Kidney epithelial cell (primary cell): ENCODE data around the gene ABCC1. TPM values are rescaled to one million over a fixed set of nuclear protein-coding genes. Genes with fewer than 3 reads are reported as not detected.
A peak's percentile ranks its signal among the peaks of the same experiment; 100 is the strongest.

Experiments used
- DNase-seq: peaks from one replicate; pipeline ENCODE4 v3.0.0-alpha.2; 2010; ENCODE audit warnings: low read depth
- H3K27me3 ChIP-seq: 2 replicates; pipeline ENCODE4 v1.6.0; 2011; ENCODE audit warnings: low read length; ENCODE audit not compliant: control insufficient read depth, insufficient read depth
- H3K36me3 ChIP-seq: 2 replicates; pipeline ENCODE4 v1.5.1; 2011; ENCODE audit warnings: low read length; ENCODE audit not compliant: control insufficient read depth, insufficient read depth
- H3K4me3 ChIP-seq: 2 replicates; pipeline ENCODE4 v1.5.1; 2011; ENCODE audit warnings: low read depth, mild to moderate bottlenecking, control low read depth, low read length
- total RNA-seq: library from RNA; depleted of rRNA; stranded (reverse); fragments of >200 nt; gene quantifications from 2 replicates; pipeline ENCODE4 v1.2.3, GENCODE V29; 2015
- TF ChIP-seq, protein P1 (sequence below): IDR thresholded peaks from 2 replicates; pipeline ENCODE4 v1.5.1; 2011; ENCODE audit warnings: mild to moderate bottlenecking, moderate library complexity, low read length, control low read depth, inconsistent platforms; ENCODE audit not compliant: insufficient read depth, poor library complexity, severe bottlenecking

The ABCC1 gene
- total RNA-seq, 1 donor from 2014 or later, result 24.9 TPM

DNA sequence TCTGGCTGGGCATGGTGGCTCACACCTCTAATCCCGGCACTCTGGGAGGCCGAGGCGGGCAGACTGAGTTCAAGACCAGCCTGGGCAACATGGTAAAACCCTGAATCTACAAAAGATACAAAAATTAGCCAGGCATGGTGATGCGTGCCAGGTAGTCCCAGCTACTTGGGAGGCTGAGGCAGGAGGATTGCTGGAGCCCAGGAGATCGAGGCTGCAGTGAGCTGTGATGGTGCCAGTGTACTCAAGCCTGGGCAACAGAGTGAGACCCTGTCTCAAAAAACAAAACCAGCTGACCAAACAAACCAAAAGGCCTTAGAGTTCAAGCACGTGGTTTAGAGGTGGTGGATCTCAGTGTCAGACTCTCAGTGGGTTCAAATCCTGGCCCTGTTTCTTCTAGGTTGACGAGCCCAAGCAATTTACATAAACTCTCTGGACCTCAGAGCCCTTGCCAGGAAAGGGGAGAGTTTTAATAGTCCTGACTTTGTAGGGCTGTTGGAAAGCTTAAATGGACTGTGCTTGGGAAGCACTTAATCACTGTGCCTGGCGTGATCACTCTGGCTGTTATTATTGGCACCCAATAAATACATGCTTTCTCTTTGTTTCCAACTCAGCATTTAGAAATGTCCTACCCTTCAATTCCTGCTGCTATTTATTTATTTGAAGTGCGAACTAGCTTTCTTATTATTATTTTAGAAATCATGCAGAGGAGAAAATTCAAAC lies 44.7 kb downstream of the ABCC1 start:
- no peak for DNase-seq
- no peaks in the 10 kb centered on the region for H3K36me3 ChIP-seq

DNA sequence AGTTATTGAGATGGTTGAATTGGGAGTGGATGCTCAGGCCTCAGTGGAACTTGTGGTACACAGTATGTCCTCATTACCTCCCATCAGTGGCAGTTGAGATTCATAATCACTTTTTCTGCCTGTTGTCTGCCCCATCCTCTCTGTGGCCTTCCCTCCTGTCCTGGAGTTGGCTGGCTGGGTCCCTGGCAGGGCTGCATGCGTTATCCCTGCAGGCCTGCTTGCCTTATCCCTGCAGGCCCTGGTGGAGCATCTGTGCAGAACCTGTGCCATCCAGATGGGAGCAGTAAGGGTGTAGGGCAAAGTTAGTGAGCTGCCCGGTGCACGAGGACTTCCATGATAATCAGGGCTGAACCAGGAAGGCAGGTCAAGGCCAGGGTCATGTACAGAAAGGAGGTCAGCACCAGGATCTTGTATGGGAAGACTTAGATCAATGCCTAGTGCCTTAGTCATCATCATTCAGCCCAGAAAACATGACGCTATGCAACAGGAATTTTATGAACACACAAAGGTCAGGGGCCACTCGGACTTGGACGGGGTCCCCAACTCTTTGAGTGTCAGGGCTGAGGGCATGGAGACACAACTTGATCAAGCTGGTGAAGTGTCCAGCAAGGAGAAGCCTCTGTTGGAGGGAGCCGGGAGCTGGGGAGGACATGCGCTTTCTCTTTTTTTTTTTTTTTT lies 47.2 kb downstream of the ABCC1 start:
- DNase-seq, result peak; percentile 65
- Histone ChIP-seq H3K4me3 (no peak overlapping the region), H3K27me3 (no peaks in the 10 kb centered on the region)

More for the DNA sequence above, 44.7 kb downstream of the ABCC1 start:
- H3K4me3 ChIP-seq, result no peak overlapping the region
- H3K27me3 ChIP-seq, result no peaks in the 10 kb centered on the region
- TF ChIP-seq, protein P1, sequence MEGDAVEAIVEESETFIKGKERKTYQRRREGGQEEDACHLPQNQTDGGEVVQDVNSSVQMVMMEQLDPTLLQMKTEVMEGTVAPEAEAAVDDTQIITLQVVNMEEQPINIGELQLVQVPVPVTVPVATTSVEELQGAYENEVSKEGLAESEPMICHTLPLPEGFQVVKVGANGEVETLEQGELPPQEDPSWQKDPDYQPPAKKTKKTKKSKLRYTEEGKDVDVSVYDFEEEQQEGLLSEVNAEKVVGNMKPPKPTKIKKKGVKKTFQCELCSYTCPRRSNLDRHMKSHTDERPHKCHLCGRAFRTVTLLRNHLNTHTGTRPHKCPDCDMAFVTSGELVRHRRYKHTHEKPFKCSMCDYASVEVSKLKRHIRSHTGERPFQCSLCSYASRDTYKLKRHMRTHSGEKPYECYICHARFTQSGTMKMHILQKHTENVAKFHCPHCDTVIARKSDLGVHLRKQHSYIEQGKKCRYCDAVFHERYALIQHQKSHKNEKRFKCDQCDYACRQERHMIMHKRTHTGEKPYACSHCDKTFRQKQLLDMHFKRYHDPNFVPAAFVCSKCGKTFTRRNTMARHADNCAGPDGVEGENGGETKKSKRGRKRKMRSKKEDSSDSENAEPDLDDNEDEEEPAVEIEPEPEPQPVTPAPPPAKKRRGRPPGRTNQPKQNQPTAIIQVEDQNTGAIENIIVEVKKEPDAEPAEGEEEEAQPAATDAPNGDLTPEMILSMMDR, result no peak

DNA sequence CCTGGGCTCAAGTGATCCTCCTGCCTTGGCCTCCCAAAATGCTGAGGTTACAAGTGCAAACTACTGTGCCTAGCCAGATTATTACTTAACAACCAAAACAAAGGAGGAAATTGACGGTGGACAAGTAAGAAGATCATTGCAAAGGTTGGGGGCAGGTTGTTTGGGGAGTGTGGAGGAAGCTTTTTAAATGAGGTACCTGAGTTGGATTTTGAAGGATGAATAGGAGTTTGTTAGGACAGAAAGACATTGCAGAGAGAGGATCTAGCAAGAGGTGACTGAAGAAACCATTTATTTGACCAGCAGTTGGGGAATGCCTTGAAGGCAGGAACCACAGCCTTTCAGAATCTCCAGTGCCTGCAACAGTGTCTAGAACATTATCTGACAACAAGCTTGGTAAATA lies 51.3 kb downstream of the ABCC1 start:
- no peak for DNase-seq
- Histone ChIP-seq H3K4me3 (no peak overlapping the region), H3K27me3 (no peaks in the 10 kb centered on the region), H3K36me3 (no peaks in the 10 kb centered on the region)
- TF ChIP-seq, protein P1, result no peak

More for the DNA sequence above, 47.2 kb downstream of the ABCC1 start:
- TF ChIP-seq, protein P1, result no peak
- no peaks in the 10 kb centered on the region for H3K36me3 ChIP-seq

DNA sequence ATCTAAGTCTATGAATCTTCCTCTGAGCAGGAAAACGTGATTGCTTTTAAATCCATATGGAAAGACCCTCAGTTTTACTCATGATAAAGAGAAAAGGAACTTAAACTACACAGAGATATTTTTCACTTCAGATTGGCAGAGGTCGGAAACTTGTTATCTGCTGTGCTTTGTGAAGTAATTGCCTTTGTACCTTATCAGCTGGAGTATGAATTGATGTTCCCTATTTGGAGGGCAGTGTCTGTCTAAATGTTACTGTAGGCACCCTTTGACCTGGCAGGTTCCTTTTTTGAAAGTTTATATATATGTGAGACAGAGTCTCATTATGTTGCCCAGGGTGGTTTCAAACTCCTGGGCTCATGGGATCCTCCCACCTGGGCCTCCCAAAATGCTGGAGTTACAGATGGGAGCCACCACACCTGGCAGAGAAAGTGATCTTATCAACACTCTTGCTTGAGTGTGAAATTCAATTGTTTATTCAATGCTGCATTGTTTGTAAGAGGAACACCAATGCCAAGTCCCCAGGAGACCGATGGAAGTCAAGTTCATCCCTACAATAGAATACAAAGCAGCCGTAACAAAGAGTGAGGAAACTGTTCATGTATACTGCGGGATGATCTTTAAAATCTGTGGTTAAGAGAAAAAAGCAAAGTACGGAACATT lies 52.3 kb downstream of the ABCC1 start:
- TF ChIP-seq, protein P1, result no peak
- no peak overlapping the region for H3K4me3 ChIP-seq
- DNase-seq, result no peak
- H3K36me3 ChIP-seq, result no peaks in the 10 kb centered on the region
- no peaks in the 10 kb centered on the region for H3K27me3 ChIP-seq

DNA sequence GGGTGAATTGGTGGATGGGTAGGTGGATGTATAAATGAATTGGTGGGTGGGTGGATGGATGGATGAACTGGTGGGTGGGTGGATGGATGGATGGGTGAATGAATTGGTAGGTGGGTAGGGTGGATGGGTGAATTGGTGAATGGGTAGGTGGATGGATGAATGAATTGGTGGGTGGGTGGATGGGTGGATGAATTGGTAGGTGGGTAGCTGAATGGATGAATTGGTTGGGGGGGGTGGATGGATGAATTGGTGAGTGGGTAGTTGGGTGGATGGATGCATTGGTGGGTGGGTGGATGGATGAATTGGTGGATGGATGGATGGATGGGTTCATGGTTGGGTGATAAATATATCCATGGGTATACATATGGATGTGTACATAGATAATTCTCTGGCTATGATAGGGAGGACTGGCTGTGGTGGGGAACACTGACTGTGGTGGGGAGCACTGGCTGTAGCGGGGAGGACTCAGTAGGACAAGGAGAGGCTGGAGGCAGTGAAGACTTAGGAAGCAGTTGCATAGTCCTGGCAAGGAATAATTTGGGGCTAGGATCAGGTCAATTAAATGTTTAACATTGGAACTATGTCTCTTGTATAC lies 54.4 kb downstream of the ABCC1 start:
- Histone ChIP-seq H3K36me3 (no peaks in the 10 kb centered on the region), H3K27me3 (no peaks in the 10 kb centered on the region), H3K4me3 (no peak overlapping the region)
- TF ChIP-seq, protein P1, result no peak
- DNase-seq, result no peak
